GM21576 (cell line): ENCODE measurements around the gene ATG2A.

ENCODE experiments used
- ATAC-seq: cut with Tn5 transposase; IDR thresholded peaks from one replicate; pipeline ENCODE4 v1.9.1; 2021; ENCODE audit warnings: mild to moderate bottlenecking, moderate library complexity; ENCODE audit not compliant: unreplicated experiment

ATG2A gene

DNA sequence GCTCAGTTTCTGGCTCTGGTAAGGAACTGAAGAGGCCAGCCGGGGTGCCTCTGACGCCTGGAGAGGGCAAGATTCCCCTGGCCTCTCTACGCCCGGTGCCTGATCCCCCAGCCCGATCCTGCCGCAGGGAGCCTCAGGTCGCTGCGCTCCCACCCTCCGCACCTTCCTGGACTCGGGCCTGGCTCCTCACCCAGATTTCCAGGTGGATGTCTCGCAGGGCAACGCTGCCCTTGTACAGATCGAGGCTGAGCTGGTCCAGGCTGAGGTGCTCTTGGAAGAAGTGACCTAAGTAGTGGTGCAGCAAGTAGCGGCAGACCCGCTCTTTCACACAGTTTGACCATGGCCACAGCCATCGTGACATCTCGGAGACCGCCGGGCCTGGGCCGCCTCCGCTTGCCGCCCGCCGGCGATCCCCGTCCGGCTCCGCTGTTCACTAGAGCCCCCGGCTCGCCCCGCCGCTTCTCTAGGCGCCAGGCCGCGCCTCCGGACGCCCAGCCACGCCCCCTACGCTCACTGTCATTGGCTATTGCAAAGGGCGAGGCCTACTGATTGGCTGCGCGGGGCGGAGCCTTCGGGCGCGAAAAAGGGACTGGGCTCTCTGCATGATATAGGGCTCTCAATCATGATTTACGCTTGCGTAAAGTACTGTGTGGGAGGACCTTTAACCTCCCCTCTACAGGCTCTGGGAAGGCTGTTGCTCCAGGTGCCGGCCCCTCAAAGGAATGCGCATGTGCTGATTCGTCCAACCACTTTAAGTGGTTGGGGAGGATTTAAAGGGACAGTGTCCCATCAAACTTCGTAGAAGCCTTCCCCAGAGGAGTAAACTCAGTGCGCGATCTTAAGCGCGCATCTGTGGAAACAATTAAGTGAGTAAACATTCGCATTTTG is at the start of gene ATG2A:
TSS of gene ATG2A (minus strand) at position 435 of the 888 bp plus-strand sequence. CDS start at position 361, 74 bp downstream.
- peak; percentile 93 for ATAC-seq

GRCh38 chr11:64963072-64963631 is 46.1 kb upstream of the ATG2A start:
- ATAC-seq: no peak

GRCh38 chr11:64960719-64961118 is 43.7 kb upstream of the ATG2A start:
- ATAC-seq: no peak

GRCh38 chr11:64959498-64959897 is 42.5 kb upstream of the ATG2A start:
- no peak for ATAC-seq

DNA sequence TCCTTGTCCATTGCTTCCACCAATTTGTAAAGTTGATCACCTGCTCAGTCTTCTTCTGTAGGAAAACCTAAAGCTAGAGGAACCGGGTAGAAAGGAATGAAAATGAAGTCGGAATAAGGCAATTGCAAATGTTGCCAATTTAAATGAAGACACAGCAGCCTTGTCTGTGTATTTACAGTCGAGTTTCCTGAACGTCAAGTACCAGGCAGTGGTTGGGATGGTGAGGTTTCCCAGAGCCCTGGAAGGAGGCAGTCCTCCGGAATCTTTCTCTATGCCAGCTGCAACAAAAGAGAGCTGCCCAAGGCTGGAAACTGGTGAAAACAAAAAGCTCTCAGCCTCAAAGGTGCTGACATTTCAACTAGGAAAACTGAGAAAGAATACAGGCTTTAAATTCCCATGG is 37.2 kb upstream of the ATG2A start:
- no peak for ATAC-seq

DNA sequence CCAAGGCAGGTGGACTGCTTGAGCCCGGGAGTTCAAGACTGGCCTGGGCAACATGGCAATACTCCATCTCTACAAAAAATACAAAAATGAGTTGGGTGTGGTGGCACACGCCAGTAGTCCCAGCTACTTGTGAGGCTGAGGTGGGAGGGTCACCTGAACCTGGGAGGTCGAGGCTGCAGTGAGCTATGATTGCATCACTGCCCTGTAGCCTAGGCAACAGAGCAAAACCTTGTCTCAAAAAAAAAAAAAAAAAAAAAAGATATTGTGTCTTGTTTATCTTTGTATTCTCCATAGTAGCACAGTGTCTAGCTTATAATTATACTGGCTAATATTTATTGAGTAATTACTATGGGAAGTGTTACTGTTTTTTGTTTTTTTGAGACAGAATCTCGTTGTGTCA is 34.5 kb upstream of the ATG2A start:
- ATAC-seq: no peak

GRCh38 chr11:64947208-64947814 is 30.3 kb upstream of the ATG2A start:
- ATAC-seq: no peak

GRCh38 chr11:64936539-64936938 is 19.5 kb upstream of the ATG2A start:
- ATAC-seq: no peak

- ATAC-seq: no peak
Observed at GRCh38 chr11:64935359-64936081, 18.5 kb upstream of the ATG2A start, which contains the start of gene GPHA2. TSS of gene GPHA2 (minus strand) at chr11:64935893. CDS start at chr11:64935460, 433 bp downstream.

DNA sequence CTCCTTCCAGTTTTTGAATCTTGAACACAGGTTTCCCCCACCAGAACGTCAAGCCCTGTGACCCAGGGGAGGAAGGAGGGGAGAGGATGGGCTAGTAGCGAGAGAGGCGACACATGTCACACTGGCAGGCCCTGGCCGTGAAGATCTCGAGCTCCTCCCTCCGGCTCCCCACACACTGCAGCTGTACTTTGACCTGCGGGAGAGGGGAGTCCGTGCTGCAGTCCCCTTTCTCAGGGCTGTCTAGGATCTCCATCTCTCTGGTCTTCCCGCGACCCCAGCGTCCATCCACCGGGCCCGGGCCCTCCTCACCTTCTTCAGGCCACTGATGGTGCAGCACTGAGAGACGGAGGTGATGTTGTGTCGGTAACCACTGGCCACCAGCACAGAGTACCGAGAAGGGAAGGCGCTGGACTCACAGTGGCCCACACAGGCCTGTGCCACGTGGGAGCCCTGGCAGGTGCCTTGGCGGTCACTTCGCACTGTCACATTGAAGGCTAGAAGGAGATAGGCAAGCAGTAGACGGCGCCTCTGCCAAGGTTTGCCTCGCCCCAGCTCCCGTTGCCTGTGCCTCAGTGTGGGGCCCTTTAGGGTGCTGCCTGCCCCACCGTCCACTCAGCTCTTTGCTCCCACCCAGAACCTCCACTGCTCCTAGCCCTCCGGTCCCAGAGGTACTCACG is 17.8 kb upstream of the ATG2A start:
- ATAC-seq: no peak

- ATAC-seq: no peak
Observed at GRCh38 chr11:64933935-64934681, 17.1 kb upstream of the ATG2A start.

DNA sequence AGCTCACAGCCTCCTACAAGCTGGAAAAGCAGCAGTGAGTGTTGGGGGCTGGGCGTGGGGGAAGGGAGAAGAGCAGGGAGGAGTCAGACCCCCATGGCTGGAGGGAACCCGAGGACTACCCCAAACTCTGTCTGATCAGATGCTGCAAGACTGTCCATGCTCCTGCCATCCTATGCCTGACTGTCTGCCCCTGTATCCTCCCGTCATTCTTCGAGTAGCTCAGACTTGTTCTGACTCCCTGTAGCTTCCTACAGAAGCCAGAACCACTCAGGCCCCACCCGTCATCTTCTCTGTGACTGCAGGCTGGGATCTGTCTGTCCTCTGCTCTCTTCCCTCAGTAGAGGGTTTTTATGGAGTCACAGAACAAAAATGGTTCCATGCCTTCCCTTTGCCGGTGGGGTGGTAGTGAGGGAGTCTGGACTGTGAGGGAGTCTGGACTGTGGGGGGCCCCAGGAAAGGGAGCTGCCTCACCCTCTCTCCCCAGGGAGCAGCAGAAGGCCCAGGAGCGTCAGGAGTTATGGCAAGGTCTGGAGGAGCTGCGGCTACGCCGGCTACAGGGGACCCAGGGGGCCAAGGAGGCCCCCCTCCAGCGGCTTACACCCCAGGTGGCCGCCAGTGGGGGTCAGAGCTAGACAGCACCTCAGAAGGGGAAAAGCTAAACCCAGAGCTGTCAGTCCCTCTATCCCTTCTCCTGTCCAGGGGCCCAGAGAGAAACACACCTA is 16.4 kb upstream of the ATG2A start:
- ATAC-seq: no peak

DNA sequence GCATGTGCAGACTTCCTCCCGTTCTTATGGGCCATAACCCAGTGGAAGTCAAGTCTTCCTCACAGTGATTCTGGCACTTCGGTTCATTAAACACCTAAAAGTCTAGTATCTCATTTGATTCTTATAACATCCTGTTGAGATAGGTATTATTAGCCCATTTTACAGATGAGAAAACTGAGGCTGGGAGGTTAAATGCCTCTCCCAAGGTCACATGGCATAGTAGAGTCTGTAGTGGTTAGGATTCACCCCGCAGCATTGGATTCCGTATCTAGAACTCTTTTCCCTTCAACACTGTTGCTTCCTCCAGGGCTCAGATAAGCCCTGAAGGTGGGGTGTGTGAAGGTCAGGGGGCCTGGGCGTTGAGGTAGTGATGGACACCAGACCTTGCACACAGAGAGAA is 15.3 kb upstream of the ATG2A start:
- ATAC-seq: no peak

- ATAC-seq: no peak
Observed at GRCh38 chr11:64931290-64931689, 14.3 kb upstream of the ATG2A start.

- no peak for ATAC-seq
Observed at GRCh38 chr11:64930340-64930739, 13.3 kb upstream of the ATG2A start.

- ATAC-seq: no peak
Observed at GRCh38 chr11:64929625-64930024, 12.6 kb upstream of the ATG2A start.

GRCh38 chr11:64928957-64929356 is 11.9 kb upstream of the ATG2A start:
- no peak for ATAC-seq

DNA sequence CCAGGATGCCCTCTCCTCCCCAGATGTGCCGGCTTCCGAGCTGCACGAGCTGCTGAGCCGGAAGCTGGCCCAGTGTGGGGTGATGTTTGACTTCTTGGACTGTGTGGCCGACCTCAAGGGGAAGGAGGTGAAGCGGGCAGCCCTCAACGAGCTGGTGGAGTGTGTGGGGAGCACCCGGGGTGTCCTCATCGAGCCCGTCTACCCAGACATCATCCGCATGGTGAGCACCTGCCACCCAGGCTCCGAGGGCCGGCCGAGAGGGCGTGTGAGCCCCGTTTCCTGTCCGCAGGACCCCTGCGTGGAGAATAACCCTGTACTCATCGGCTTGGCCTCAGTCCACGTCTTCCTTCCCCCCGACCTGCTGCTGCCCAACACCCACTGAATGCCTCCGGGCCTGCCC is 9.7 kb upstream of the ATG2A start:
- no peak for ATAC-seq
